Left ventricle myocardium inferior (tissue), 1 donor: Measurements from ENCODE around the gene HLA-DQB1. TPM values are rescaled to one million over a fixed set of nuclear protein-coding genes. Genes with fewer than 3 reads are reported as not detected.

ENCODE experiments used
- DNase-seq: peaks from one replicate; pipeline ENCODE4 v3.0.0-alpha.2; 2020
- H3K27ac ChIP-seq: fragments of 200-600 bp; replicated peaks from 2 replicates; pipeline ENCODE4 v1.8.0; 2021
- H3K27me3 ChIP-seq: fragments of 200-600 bp; 2 replicates; pipeline ENCODE4 v1.8.0; 2021; ENCODE audit warnings: low read depth
- H3K36me3 ChIP-seq: fragments of 200-600 bp; 2 replicates; pipeline ENCODE4 v1.8.0; 2021
- H3K4me1 ChIP-seq: fragments of 200-600 bp; 2 replicates; pipeline ENCODE4 v1.8.0; 2021
- H3K4me3 ChIP-seq: fragments of 200-600 bp; 2 replicates; pipeline ENCODE4 v1.8.0; 2021; ENCODE audit warnings: mild to moderate bottlenecking, moderate library complexity
- H3K9me3 ChIP-seq: fragments of 200-600 bp; replicated peaks from 2 replicates; pipeline ENCODE4 v1.8.0; 2021
- intact Hi-C: fragments of 100-400 bp; cut with micrococcal nuclease; formaldehyde crosslinking; loops from one replicate; pipeline ENCODE4 v1.11.0; 2022
- total RNA-seq: library from RNA; stranded (reverse); fragmentation: NEBNext Ultra II Directional; extraction: Animal tissue kit (Norgen Biotek cat#: 25700); gene quantifications from one replicate; pipeline ENCODE4 v1.2.1, GENCODE V29; 2021
- TF ChIP-seq, protein P1 (sequence below): fragments of 200-600 bp; IDR thresholded peaks from 2 replicates; pipeline ENCODE4 v1.8.0; 2021; ENCODE audit warnings: antibody characterized with exemption, mild to moderate bottlenecking, borderline replicate concordance
- donor health status: DM: no; HTN: yes; CAD: no; lungs with severe emphysema.

The HLA-DQB1 gene
- total RNA-seq, 1 donor from 2014 or later: 2.0 TPM

DNA sequence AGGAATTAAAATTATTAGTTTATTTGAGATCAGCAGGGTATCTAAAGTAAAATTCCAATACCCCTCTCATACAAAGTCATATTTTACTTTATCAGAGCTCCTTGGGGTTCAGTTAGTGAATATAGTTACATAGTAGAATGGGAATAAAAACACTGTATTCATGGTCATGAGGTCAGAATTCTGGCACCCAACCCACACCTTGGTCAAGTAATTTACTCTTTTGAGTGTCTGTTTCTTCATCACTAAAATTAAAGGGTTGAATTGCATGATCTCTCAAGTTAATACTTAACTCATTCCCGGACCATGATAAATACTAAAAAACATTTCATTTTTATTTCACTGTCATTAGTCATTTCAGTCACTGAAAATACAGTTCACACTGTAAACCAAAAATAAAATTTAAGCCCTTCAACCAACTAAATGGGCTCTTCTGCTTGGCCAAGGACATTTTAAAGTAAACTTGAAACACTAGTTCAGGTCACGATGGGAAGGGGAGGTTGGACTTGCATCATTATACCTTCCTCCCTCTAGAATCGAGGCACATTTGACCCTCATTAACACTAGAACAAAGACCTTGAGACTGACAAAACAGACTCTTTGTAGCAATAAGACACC is 55.7 kb downstream of the HLA-DQB1 start:
- Histone ChIP-seq H3K27me3 (peaks cover 4% of the 10 kb centered on the region), H3K9me3 (no peaks in the 10 kb centered on the region), H3K4me3 (no peak overlapping the region), H3K27ac (no peak overlapping the region), H3K4me1 (no peaks in the 10 kb centered on the region), H3K36me3 (no peaks in the 10 kb centered on the region)
- intact Hi-C loops: no loop called here
- TF ChIP-seq, protein P1, sequence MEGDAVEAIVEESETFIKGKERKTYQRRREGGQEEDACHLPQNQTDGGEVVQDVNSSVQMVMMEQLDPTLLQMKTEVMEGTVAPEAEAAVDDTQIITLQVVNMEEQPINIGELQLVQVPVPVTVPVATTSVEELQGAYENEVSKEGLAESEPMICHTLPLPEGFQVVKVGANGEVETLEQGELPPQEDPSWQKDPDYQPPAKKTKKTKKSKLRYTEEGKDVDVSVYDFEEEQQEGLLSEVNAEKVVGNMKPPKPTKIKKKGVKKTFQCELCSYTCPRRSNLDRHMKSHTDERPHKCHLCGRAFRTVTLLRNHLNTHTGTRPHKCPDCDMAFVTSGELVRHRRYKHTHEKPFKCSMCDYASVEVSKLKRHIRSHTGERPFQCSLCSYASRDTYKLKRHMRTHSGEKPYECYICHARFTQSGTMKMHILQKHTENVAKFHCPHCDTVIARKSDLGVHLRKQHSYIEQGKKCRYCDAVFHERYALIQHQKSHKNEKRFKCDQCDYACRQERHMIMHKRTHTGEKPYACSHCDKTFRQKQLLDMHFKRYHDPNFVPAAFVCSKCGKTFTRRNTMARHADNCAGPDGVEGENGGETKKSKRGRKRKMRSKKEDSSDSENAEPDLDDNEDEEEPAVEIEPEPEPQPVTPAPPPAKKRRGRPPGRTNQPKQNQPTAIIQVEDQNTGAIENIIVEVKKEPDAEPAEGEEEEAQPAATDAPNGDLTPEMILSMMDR: no peak
- no peak for DNase-seq

DNA sequence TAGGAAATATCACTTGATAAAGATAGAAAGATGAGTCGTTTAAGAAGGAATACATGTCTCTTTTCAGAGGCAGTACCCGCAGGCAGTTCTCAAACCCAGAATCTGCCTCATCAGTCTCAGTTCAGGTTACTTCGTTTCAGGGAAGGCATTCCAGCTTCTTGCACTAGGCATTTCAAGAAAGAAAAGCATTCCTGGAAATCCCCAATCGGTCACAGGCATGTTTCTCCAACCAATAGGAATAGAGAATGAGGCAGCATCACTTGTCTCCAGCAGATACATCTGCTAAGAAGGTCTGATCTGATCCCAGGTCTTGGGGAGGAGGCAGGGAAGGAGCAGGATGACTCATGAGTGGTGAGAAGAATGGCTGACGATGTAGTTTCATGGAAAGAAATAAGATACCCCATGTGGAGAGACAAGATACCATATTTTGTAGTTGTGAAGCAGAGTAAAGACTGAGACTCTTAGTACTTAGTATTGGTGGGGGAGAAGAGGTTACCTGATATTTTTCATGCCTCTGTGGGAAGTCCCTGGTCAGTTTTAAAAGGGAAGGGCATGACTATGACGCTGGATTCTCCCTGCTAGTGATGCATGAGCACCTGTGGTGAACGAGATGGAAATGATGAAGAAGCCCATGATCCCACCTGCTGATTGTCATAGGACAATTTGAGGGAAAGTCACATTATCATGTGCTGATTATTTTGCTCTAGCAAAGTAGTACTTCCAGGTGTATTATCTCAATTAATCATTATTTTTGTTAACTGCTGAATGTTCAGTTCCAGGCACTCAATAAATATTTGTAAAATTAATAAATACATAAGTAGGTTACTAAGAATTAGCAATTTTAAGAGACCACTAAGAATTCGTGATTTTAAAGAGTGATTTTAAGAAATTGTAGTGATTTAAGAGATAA is 56.5 kb downstream of the HLA-DQB1 start:
- peak overlapping the region; percentile 71 for H3K27ac ChIP-seq
- no peak for DNase-seq
- no peaks in the 10 kb centered on the region for H3K9me3 ChIP-seq
- H3K27me3 ChIP-seq: peaks cover 4% of the 10 kb centered on the region
- intact Hi-C loops: no loop called here
- TF ChIP-seq, protein P1: no peak
- H3K4me3 ChIP-seq: no peak overlapping the region
- no peaks in the 10 kb centered on the region for H3K36me3 ChIP-seq
- no peaks in the 10 kb centered on the region for H3K4me1 ChIP-seq

Other genes starting within 250 kb of the HLA-DQB1 start
- gene HLA-DRA, start 226.8 kb downstream of the HLA-DQB1 start, total RNA-seq: 87.3 TPM
- gene HLA-DRB5, start 136.4 kb downstream of the HLA-DQB1 start, total RNA-seq: 14.3 TPM
- gene HLA-DRB1, start 76.8 kb downstream of the HLA-DQB1 start, total RNA-seq: 26.4 TPM
- 5.4 TPM for gene HLA-DQA1, start 29.3 kb downstream of the HLA-DQB1 start, total RNA-seq
- 1.8 TPM for gene HLA-DQA2, start 74.7 kb upstream of the HLA-DQB1 start, total RNA-seq
- 1.9 TPM for gene HLA-DQB2, start 96.9 kb upstream of the HLA-DQB1 start, total RNA-seq
- not detected for gene HLA-DOB, start 150.3 kb upstream of the HLA-DQB1 start, total RNA-seq
- gene TAP2, start 172.1 kb upstream of the HLA-DQB1 start, total RNA-seq: 22.4 TPM
- gene PSMB8, start 177.4 kb upstream of the HLA-DQB1 start, total RNA-seq: 13.2 TPM
- 15.5 TPM for gene TAP1, start 187.0 kb upstream of the HLA-DQB1 start, total RNA-seq
- gene PSMB9, start 187.5 kb upstream of the HLA-DQB1 start, total RNA-seq: 13.4 TPM